Right lobe of liver (tissue), 4 donors: ENCODE data around the gene MED6.

Source experiments
- CTCF ChIP-seq, 4 donors: fragments of 200-600 bp in 3 of 4; fragments of 450-650 bp in 1 of 4; IDR thresholded peaks; one replicate each; pipeline versions ENCODE4 v1.5.1 to v1.8.0; 2016 to 2022; ENCODE audit warnings: antibody characterized with exemption in 4 of 4, mild to moderate bottlenecking in 2 of 4
- POLR2A ChIP-seq: fragments of 450-650 bp; IDR thresholded peaks from one replicate; pipeline ENCODE4 v1.6.1; 2017; ENCODE audit warnings: antibody characterized with exemption, mild to moderate bottlenecking
- donor health status: DM: no; HTN: no; CAD: no.
- donor health status: DM: no; HTN: no; CAD: no.
- donor health status: DM: no; HTN: yes; CAD: no.

- TF ChIP-seq CTCF (IDR thresholded peaks at IDR 0.05) (no peak), POLR2A (no peak)
Measured at GRCh38 chr14:70576891-70577290, 23.6 kb downstream of the MED6 start.
